NCI-H2171 (cell line): ENCODE measurements around the gene PLD5.
"Not testable (repeated sequence)": the region's sequence is repeated elsewhere in the genome, so short reads cannot be mapped to it uniquely, and the experiment has no call there.

Experiments
- DNase-seq: peaks from one replicate; lab custom pipeline; 2025; lab: John Stamatoyannopoulos, UW

The PLD5 gene

GRCh38 chr1:242147096-242147976 is 377.2 kb downstream of the PLD5 start:
- DNase-seq, result no peak

- no peak for DNase-seq
Observed at GRCh38 chr1:242146652-242147051, 377.8 kb downstream of the PLD5 start.

GRCh38 chr1:242140836-242141235 is 383.7 kb downstream of the PLD5 start:
- no peak for DNase-seq

- no peak for DNase-seq
Observed at GRCh38 chr1:242139986-242140385, 384.5 kb downstream of the PLD5 start.

- DNase-seq, result no peak
Observed at GRCh38 chr1:242139442-242139841, 385.1 kb downstream of the PLD5 start.

GRCh38 chr1:242133796-242134195 is 390.7 kb downstream of the PLD5 start:
- no peak for DNase-seq

- DNase-seq, result no peak
Observed at GRCh38 chr1:242133351-242133750, 391.1 kb downstream of the PLD5 start.

GRCh38 chr1:242132121-242132817 is 392.2 kb downstream of the PLD5 start:
- no peak for DNase-seq

- DNase-seq, result peak; percentile 46
Observed at GRCh38 chr1:242128951-242129502, 395.5 kb downstream of the PLD5 start.

- no peak for DNase-seq
Observed at GRCh38 chr1:242120432-242120831, 404.1 kb downstream of the PLD5 start.

- no peak for DNase-seq
Observed at GRCh38 chr1:242100921-242101320, 423.6 kb downstream of the PLD5 start.

GRCh38 chr1:242097283-242097682 is 427.2 kb downstream of the PLD5 start:
- not testable (repeated sequence) for DNase-seq

GRCh38 chr1:242093116-242093515 is 431.4 kb downstream of the PLD5 start:
- DNase-seq, result no peak

- DNase-seq, result no peak
Observed at GRCh38 chr1:242089911-242090310, 434.6 kb downstream of the PLD5 start.

GRCh38 chr1:242088875-242089274 is 435.6 kb downstream of the PLD5 start:
- DNase-seq, result no peak

- DNase-seq, result no peak
Observed at GRCh38 chr1:242086706-242087105, 437.8 kb downstream of the PLD5 start.

GRCh38 chr1:242086093-242086492 is 438.4 kb downstream of the PLD5 start:
- DNase-seq, result no peak

- DNase-seq, result no peak
Observed at GRCh38 chr1:242083742-242084141, 440.8 kb downstream of the PLD5 start.

- no peak for DNase-seq
Observed at GRCh38 chr1:242081446-242081845, 443.1 kb downstream of the PLD5 start.

GRCh38 chr1:242065813-242066212 is 458.7 kb downstream of the PLD5 start:
- DNase-seq, result no peak

- DNase-seq, result no peak
Observed at GRCh38 chr1:242062271-242062670, 462.2 kb downstream of the PLD5 start.

GRCh38 chr1:242059976-242060375 is 464.5 kb downstream of the PLD5 start:
- no peak for DNase-seq

- DNase-seq, result not testable (repeated sequence)
Observed at GRCh38 chr1:242058582-242058981, 465.9 kb downstream of the PLD5 start.
